ENCODE results near the gene CEP89.

DNA sequence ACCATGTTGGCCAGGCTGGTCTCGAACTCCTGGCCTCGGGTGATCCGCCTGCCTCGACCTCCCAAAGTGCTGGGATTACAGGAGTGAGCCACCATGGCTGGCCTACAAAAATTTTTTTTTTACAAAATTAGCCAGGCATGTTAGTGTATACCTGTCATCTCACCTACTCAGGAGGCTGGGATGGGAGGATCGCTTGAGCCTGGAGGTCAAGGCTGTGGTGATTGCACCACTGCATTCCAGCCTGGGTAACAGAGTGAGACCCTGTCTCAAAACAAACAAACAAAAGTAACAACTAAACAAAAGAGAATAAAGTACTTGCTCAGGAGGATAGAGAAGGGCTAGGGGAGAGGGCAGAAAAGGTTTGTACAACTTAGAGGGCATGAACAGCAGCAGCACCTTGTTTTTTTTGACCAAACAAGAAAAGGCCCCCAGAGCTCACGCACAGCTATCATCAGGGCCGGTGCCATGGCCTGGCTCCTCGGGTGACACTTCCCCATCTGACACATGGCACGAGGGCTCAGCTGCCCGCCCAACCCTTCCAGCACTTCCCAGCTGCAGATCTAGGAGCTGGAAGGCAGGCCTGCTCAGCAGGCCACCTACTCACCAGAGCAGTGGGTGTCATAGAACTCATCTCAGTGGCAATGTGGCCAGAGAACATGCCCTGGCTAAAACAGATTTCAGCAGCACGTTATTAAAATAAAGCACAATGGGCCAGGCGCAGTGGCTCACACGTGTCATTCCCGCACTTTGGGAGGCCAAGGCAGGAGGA lies 93.6 kb downstream of the CEP89 start:
- TF ChIP-seq, protein P1, sequence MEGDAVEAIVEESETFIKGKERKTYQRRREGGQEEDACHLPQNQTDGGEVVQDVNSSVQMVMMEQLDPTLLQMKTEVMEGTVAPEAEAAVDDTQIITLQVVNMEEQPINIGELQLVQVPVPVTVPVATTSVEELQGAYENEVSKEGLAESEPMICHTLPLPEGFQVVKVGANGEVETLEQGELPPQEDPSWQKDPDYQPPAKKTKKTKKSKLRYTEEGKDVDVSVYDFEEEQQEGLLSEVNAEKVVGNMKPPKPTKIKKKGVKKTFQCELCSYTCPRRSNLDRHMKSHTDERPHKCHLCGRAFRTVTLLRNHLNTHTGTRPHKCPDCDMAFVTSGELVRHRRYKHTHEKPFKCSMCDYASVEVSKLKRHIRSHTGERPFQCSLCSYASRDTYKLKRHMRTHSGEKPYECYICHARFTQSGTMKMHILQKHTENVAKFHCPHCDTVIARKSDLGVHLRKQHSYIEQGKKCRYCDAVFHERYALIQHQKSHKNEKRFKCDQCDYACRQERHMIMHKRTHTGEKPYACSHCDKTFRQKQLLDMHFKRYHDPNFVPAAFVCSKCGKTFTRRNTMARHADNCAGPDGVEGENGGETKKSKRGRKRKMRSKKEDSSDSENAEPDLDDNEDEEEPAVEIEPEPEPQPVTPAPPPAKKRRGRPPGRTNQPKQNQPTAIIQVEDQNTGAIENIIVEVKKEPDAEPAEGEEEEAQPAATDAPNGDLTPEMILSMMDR (IDR thresholded peaks at IDR 0.05; ENCODE audit: insufficient read depth, low read length, poor library complexity, severe bottlenecking) = no peak
- no peak for TF ChIP-seq EZH2phosphoT487 (conservative IDR thresholded peaks at IDR 0.05; ENCODE audit: low read length)
